GM18907 (cell line): ENCODE results near the gene LRRC8E.
"Not testable (repeated sequence)": the region's sequence is repeated elsewhere in the genome, so short reads cannot be mapped to it uniquely, and the experiment has no call there.

Source experiments
- ATAC-seq: cut with Tn5 transposase; IDR thresholded peaks from one replicate; pipeline ENCODE4 v1.9.1; 2021; ENCODE audit warnings: mild to moderate bottlenecking, moderate library complexity; ENCODE audit not compliant: unreplicated experiment

The LRRC8E gene

DNA sequence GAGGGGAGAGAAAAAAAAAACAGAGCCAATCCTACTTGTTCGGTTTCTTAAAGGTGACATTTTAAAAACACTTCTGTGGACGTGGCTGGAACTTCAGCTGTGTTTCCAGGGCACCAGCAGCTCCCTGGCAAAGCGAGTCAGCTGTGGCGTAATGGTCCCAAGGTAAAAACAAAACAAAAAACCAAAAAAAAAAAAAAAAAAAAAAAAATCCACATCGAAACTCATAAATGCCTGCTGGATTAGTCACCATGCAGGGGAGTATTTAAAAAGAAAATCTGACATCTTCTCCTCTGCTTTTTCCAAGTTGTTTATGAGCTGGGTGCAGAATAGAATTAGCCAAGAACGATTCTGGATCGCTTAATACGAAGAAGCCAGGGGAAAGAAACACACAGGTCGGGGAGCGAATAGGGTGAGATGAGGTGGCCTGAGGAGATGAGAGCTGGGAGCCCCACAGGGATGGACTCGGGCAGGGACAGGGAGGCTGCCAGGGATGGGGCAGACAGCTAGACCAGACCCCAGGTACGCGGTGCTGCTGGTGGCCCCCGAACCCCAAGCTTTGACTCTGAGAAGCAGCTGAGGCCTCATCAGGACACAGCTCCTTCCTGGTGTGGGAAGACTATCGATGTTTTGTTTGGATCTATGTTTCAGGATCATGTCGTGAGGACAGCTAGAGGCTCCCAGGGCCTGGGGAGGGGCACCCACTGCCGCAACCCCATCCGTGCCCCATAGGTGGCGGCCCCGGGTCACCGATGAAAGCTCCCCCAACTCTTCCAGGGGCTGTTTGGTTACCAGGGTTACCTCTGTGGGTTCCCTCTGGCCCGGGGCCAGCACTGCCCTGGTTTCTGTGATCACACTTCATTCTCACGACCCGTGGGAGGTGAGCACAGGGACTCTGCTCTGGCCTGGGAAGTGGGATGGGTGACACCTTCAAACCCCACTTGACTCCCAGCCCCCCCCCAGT is 40.7 kb downstream of the LRRC8E start:
- no peak for ATAC-seq

DNA sequence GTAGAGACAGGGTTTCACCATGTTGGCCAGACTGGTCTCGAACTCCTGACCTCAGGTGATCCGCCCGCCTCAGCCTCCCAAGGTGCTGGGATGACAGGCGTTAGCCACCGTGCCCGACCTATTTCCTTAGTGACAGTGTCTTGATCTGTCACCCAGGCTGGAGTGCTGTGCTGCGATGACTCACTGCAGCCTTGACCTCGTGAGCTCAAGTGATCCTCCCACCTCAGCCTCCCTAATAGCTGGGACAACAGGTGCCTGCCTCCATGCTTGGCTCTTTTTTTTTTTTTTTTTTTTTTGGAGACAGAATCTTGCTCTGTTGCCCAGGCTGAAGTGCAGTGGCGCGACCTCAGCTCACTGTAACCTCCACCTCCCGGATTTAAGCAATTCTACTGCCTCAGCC is 41.7 kb downstream of the LRRC8E start:
- ATAC-seq: not testable (repeated sequence)

DNA sequence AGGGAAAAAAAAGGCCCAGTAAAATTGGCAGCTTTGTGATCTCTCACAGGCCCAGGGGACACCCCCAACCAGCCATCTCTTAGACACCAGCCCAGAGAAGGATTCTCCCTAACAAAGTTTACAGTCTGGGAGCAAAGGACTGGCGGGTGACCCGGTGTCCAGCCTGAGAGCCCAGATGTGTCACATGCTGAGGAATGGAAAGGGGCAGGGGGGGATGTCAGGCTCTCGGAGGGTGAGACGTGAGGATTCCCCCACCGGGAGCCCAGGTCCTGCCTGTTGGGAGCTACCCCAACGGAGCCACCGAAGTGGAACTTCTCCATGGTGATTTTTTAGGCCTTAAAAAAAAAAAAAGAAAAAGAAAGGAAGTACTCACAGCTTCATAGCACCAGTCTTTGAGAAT is 42.5 kb downstream of the LRRC8E start:
- no peak for ATAC-seq

DNA sequence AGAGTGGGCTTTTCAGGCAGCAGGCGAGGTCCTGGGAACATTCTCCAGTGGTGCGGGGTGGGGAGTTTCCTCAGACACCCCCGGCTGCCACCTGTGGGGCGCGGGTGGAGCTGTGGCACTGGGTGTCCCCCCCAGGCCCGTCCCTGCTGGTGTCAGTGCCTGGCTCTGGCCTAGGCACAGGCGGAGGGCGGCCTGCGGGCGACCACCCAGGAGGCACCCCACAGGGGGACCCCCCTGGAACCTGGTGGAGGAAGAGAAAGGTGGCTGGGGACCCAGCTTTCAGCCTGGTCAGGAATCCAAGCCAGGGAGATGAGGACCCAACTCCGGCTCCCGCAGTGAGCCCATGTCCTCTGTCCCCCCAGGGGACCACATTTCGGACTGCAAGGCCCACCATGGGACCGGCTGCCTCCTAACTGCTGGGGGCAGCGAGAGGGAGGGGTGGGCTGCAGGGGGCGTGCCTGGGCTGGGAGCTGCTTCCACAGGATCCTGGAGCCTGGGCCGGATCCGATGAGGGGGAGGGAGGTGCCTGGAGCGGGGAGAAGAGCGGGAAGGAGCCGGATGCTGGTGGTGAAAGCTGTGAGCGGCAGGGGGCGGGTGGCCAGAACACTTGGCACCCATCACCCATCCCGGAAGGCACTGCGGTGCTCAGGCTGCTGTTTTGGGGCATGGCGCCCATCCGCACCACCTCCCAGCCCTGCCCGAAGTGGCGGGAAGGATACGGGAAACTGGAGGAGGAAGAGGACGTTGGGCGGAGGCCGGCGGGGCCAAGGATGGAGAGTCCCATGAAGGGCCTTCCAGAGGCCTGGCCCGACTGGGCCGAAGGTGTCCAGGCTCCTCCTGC is 43.1 kb downstream of the LRRC8E start:
- ATAC-seq: no peak

DNA sequence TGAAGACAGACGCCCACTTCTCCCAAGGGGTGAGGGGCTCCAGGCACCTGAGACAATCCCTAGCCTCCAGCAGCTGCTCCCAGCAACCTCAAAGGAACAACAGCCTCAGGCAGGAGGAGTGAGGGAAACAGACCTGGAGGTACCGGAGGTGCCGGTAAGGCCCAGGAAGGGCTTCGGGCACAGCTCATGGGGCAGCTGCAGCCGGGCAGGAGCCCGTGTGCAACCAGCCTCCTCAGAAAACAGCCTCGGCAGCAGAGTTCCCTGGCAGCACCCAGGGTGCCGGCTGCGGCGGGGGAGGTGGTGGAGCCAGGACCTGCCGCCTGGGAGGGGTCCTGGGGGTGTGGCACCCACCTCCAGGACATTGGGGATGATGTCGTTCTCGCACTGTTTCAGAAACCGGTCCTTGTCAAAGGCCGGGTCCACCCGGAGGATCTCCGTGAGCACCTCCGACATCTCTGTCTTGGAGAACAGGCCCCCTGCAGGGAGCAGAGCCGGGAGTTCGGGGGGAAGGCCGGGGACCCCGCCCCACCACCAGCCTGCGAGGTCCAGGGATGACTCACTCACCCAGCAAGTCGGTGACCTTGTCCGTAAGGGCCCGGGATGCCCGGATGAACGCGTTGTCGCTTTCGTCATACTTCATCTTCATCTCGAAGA is 44.1 kb downstream of the LRRC8E start:
- ATAC-seq: no peak

DNA sequence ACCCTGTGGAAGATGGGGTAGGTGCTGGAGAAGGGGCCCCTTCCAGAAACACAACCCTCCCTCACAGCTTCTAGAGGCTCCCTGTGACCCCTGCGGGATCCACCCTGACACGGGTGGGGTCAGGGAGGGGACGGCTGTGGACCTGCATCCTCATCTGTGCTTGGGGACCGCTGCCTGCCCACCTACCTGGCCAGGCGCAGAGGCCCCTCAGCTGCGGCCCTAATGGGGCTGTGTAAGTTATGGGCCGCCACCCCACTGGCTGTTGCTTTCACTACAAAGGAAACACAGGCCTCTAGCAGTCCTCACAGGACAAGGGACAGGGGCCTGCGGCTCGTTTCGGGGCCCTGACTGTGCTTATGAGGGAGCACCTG is 44.6 kb downstream of the LRRC8E start:
- no peak for ATAC-seq

DNA sequence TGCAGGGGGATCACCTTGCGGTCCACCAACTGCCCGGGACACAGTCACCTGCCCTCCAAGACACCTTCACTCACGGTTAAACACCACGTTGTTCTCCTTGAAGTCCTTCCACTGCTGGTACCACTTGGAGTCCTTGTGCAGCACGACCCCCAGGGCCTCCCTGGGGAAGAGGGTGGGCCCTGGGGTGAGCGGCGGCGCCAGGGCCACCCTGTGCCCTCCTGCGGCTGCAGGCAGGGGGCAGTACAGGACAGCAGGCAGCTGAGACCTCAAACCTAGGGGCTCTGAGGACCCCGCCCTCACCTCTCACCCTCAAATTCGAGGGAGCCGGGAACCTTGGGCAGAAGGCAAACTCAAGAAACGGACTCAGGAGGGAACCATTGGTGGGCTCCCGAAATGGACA is 45.1 kb downstream of the LRRC8E start:
- ATAC-seq: no peak

DNA sequence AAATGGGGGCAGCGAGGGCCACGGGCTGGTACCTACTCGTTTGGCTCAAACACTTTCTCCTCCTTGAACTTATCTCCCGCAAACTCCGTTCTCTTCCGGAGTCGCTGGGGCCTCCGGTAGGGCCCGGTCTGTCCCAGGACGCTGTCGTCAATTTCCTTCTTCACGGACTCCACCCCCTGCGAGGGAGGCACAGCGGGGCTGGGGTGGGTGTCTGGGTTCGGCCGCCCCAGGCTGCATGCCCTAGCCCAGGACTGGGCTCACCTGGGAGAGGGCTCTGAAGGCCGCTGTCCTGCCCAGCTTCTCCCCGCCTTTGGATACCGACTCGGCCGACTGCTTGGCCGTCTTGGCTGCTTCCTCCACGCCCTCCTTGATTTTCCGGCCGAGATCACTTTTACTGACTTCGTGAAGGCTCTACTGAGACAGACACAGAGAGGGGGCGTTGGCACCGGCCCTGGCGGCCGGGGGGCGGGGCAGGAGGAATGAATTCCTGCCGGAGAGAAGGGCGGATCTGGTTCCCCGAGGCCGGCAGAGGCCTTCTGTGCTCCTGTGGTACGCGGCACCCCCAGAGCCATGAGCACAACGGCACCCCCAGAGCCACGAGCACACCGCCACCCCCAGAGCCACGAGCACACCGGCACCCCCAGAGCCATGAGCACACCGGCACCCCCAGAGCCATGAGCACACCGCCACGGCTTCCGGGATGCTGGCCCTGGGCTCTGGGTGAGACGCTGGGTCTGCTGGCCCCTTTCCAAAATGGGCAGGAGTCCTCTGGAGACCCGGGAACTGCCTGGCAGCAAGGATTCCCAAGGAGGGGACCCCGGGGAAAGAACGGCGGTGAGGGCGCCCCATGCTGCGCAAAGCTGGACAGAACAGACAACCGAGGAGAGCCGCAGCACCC is 45.8 kb downstream of the LRRC8E start:
- no peak for ATAC-seq

DNA sequence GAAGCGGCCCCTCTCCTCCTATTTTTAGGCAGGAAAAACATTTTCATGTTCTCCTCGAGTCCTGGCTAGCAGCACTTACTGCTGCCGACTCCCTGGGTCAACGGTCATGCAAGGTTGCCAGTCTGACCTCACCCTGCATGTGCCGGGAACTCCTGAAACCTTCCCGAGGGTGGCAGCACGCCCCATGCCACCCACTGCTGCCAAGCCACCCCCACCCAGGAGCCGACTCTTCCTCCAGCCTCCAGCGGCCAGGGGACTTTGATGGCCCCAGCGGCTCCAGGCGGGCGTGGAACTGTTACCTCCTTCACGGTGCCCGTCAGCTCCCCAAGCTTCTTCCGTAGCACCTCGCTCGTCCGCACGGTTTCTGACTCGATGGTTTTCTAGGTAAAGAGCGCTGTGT is 46.5 kb downstream of the LRRC8E start:
- ATAC-seq: no peak

DNA sequence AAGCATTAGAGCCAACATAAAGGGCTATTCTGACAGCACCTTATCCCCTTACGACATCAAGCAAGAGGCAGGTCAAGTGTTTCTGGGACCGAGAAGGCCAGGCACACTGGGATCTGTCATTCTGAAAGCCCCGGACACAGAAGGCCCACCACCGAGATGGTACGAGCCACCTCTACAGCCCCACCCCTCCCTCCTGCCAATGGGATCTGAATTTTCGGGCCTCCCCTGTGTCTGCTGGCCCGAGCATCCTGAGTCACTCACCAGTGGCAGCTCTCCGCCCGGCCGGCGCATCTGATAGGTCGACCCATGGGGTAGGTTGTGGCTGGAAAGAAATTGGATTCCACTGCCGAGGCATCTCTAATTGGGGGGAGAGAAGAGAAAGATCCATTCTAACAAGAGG is 52.5 kb downstream of the LRRC8E start:
- ATAC-seq: no peak

DNA sequence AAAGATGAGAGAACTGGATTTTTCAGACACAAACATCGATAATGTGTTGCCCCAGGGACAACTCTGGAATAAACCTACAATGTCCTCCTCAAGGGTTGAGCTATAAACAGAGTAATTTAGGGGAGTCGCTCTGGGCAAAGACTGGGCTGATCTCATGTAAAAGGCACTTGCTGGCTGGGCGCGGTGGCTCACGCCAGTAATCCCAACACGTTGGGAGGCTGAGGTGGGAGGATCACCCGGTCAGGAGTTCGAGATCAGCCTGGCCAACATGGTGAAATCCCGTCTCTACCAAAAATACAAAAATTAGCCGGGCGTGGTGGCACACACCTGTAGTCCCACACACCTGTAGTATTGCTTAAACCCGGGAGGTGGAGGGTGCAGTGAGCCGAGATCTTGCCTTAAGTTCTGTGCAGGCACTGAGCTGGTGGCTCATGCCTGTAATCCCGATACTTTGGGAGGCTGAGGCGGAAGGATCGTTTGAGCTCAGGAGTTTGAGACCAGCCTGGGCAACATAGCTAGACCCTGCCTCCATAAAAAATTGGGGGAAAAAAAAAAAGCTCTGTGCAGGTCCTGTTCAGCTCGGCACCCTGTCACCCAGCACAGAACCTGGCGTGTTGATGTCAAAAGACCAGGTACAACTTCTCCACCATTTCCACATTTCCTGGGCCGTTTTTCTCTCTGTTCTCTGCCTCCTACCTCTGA is 53.7 kb downstream of the LRRC8E start:
- no peak for ATAC-seq

DNA sequence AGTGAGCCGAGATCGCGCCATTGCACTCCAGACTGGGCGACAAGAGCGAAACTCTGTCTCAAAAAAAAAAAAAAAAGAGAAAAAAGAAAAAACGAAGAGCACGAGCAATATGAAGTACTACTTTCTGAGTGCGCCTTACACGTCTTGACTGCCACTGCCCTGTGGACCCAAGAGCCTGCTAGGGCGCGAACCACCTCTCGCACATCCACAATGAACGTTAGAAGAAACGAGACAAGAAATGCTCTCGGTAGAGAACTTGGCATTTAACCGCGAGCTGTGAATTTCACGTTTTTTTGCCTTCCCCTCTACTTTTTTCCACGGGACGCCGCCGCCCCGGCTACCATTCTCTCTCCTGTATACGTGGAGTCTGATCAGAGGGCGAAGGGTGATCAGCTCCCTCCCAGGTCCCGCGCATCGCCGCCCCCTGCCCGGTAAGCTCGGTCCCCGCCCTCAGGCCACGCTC is 54.7 kb downstream of the LRRC8E start:
- ATAC-seq: no peak

DNA sequence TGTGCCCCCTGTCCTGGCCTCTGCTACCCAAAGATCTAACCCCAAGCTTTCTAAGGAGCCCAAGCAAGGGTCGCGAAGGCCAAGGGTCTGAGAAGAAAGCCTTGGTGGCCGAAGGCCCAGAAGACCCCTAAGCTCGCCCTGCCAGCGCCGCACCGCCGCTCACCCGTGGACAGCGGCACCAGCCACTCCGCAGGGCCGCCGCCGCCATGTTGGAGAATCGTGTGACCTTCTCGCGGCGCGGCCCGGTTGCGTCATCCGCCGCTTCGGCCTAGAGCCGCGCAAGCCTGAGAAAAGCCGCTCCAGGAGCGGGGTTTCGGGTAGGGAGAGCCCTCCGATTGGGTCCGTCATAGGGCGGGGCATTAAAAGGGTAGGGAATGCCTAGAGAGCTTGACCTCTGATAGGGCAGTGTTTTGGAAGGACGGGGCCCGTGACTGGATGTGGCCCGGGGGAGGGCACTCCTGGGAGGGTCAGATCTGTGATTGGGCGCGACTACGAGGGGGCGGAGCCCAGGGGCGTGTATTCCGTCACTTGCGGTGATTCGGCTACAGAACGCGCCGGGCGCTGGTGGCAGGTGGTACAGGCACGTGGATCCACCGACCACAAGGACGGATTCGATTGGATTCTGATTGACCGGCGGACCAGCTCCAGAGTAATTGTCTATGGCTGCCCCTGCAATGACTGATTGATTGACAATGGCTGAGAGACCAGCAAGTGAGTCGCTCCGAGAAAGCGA is 55.3 kb downstream of the LRRC8E start, which contains the start of gene TIMM44:
Gene TIMM44, minus strand, starts transcription at position 223 of the 733 bp plus-strand sequence. Its CDS starts 15 bp downstream, at position 208.
- ATAC-seq: peak; percentile 94

DNA sequence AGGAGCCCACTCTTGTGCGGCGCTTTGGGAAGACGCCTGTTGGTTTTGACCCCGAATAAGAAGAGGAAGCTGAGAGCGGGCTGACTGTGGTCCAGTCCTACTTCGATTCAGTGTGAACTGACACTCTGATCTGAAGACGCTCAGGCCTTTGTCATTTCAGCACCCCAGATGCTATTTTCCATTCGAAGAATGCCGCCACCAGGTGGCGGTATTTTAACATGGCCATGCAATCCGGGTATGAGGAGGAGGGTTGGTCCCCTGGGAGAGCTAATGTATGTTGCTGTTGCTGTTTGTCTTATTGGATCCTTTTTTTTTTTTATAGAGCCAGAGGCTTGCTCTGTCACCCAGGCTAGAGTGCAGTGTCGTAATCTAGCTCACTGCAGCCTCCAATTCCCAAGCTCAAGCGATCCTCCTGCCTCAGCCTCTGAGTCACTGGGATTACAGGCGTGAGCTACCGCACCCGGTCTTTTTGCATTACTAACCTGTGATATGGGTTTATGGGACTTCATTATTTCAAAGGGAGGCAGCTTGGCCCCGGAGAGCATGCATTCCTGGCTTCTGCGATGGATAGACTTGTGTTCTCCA is 56.0 kb downstream of the LRRC8E start:
- peak; percentile 31 for ATAC-seq

DNA sequence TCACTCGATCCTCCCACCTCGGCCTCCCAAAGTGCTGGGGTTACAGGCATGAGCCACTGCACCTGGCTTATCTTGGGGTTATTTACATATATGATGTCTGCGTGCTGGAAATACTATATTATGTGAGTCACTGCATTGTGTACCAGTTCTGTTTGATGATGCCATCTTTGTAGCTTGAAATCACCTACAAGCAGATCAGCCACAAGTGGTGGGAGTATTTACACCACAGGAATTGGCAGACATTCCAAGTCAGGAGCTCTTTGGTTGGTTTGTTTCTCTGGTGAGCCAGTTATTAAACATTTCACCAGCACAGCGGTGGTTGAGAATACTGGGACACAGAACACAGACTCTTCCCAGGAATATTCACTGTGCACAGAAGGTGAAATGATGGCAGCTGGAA is 59.6 kb downstream of the LRRC8E start:
- ATAC-seq: no peak
